HG02870 (cell line): Measurements from ENCODE around the gene NDE1.
A peak's percentile ranks its signal among the peaks of the same experiment; 100 is the strongest.

Experiments
- ATAC-seq: cut with Tn5 transposase; IDR thresholded peaks from one replicate; pipeline ENCODE4 v1.9.1; 2021; ENCODE audit warnings: mild to moderate bottlenecking, moderate library complexity; ENCODE audit not compliant: unreplicated experiment

NDE1 gene

DNA sequence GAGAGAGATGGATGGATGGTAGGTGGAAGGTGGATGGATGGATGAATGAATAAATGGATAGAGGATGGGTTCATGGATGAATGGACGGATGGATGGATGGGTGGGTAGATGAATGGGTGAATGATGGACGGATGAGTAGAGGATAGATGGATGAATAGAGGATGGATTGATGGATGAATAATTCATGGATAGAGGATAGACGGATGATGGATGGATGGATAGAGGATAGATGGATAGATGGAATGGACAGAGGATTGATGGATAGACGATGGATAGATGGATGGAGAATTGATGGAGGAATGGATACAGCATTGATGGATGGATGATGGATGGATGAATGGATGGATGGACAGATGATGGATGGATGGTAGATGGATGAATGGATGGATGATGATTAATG is 115.1 kb downstream of the NDE1 start:
- ATAC-seq: no peak

DNA sequence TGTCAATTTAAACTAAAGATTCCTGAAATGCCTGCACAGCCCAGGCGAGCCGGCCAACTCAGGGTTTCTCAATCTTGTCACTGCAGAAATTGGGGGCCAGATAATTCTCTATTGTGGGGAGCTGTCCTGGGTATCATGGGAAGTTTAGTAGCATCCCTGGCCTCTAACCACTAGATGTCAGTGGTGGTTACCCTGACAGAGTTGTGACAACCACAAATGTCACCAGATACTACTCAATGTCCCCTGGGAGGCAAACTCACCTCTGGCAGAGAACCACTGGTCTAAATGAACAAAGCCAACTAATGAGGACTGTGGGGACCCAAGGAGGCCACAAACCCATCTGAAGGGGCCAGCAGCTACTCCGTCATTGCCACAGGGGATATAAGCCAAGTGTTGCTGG is 115.8 kb downstream of the NDE1 start:
- ATAC-seq: peak; percentile 57

DNA sequence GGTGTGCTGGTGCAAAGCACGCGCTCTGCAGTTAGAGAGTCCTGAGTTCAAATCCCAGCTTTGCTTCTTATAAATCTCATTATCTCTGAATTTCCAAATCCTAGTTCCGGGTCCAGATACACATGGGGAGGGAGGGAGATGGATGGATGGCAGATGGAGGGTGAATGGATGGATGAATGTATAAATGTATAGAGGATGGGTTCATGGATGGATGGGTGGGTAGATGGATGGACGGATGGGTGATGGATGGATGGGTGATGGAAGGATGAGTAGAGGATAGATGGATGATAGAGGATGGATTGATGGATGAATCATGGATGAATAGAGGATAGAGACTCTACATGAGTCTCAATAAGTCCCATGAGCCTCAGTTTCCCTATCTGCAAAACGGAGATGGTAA is 116.9 kb downstream of the NDE1 start:
- ATAC-seq: no peak

DNA sequence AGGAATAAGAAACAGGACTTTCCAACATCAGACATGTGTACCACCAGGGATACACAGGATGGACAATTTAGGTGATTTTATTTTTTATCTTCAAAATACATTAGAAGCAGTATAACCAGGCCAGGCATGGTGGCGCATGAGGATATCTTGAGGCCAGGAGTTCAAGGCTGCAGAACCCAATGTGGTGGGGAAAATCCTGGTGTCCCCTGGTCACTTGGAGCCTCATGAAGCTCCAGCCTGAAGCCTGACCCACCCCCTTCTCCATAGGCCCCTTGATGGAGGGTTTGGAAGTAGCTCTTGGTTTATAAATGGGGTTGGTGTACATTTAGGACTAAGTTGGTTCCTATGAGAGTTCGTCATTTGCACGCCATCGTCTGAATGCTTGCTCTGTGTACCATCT is 118.2 kb downstream of the NDE1 start:
- ATAC-seq: no peak

DNA sequence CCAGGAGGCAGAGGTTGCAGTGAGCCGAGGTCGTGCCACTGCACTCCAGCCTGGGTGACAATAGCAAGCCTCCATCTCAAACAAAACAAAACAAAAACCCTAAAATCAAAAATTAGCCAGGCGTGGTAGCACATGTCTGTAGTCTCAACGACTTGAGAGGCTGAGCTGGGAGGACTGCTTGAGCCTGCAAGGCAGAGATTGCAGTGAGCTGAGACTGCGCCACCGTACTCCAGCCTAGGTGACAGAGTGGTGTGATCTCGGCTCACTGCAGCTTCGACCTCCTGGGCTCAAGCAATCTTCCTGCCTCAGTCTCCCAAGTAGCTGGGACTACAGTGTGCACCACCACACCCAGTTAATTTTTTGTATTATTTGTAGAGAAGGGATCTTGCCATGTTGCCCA is 119.2 kb downstream of the NDE1 start:
- no peak for ATAC-seq

DNA sequence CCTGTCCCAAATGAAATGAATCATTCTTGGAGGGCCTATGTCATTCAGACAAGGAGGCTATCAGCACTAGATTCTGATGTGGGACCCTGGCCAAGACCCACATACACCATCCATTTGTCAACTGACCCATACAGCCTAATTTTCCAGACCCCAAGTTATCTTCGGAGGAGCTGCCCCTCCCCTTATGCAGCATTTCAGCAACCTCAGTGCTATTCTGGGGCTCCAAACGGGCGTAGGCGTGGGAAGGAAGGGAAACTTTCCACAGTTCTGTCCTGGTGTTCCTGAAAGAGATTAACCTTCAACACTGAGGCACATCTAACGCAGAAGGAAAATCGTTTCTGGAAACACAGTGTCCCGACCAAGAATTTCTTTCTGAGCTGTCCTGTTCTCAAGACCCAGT is 120.1 kb downstream of the NDE1 start:
- no peak for ATAC-seq

DNA sequence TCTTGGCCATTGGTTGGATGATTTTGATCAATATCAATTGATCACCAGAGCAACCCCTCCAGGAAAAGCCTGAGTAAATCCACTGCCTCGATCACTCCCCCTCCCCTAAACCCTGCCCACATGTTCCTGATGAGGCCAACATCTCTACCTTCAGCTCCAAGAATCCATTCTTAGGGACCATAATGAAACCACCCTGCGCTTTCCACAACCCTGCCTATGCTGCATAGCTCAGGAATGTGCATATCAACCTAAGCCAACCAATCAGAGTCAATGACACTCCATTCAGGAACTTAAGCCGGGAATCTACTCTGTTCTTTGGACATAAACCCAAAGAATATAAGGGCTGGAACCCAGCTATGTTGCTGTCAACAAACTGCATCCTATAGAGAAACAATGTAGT is 120.5 kb downstream of the NDE1 start:
- ATAC-seq: no peak

DNA sequence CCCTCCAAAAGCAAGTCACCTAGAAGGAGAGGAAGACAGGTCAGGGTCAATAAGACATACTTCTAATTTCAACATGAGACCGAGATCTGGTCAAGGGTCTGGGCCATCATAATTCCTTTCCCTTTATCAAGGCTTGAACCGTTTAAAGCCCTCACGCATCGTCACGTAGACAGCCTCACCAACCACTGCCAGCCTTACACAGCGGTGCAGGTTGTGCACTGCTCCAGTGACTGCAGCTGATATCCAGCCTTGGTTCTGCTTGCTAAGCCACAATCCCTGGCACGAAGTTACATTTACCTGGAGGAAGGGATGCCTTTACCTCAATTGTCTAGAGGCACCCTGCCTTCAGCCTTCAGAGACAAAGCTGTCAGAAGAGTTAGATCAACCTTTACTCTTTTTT is 121.6 kb downstream of the NDE1 start:
- no peak for ATAC-seq

DNA sequence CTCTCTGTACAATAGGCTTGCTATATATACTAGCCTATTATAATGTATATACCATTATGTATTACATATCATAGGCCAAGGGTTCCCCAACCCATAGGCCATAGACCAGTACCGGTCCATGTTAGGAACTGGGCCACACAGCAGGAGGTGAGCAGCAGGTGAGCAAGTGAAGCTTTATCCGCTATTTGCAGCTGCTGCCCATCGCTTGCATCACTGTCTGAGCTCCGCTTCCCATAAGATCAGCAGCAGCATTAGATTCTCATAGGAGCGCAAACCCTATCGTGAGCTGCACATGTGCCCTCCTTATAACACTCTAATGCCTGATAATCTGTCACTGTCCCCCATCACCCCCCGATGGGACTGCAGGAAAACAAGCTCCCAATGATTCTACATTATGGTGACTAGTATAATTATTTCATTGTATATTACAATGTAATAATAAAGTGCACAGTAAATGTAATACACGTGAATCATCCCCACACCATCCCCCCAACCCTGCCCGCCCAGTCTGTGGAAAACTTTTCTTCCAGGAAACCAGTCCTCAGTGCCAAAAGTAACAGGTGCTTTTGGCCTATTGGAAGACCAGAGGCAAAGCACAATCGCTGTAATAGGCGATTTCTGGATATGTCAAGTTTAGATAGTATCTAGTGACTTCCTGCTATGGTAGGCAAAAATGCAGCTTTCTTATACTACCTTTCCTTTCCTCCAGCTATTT is 122.7 kb downstream of the NDE1 start:
- ATAC-seq: no peak

DNA sequence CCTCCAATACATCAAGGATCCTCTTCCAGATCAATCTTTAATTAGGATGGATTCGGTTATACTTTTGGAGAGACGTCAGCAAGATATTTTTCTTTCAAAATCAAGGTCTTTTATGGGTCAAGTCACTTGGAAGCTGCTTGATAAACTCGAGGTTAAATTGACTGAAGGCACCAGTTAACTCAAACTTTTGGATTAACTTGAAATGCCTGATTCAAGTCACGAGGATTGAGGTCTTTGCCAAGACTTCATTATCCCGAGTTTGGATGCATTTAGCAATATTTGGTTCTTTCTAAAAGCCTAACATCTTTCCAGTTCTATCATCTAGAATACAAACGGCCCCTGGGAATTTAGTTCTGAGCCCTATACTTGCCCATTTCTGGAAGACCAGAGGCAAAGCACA is 123.9 kb downstream of the NDE1 start:
- no peak for ATAC-seq

DNA sequence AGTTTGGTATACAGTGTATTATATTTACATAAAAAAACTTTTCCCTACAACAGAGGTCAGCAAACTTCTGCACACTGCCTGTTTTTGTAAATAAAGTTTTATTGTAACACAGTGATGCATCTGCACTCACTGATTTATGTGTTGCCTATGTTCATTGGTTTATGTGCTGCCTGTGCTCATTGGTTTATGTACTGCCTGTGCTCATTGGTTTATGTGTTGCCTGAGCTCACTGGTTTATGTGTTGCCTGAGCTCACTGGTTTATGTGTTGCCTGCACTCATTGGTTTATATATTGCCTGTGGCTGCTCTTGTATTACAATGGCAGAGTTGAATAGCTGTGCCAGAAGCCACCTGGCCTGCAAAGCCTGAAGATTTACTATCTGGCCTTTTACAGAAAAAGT is 125.2 kb downstream of the NDE1 start:
- no peak for ATAC-seq

DNA sequence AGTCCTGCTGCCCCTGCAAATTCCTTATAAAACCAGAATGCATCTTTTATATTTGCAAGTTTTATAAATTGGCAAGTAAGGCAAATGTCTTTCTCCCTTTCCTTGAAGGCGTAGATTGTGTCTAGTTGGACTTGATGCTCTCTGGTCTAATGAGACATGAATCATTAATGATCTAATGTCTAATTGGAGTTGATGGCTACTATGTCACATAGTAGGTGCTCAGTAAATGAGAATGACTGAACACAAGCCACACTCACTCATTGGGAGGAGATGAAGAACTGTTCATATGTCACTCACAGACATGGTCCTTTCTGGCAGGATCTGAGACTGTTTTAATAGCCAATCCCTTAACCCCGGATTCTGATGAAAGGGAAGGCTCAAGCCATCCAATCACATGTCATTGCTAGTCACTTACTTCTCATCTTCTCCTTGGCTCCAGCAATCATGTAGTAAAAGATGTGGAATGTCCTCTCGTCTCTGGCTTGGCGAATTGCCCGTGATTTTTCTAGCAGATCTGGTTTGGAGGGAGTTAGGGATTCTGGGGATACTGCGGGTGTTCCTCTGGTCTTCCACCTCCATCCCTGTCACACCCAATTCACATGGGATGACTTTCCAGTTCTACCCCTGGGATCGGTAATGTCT is 125.7 kb downstream of the NDE1 start:
- no peak for ATAC-seq
